GM12865 (cell line): ENCODE measurements around the gene ANKRD40.

Experiments
- DNase-seq: peaks from one replicate; pipeline ENCODE4 v3.0.0; 2010; ENCODE audit warnings: low read depth
- H3K4me3 ChIP-seq: 2 replicates; pipeline ENCODE4 v1.5.1; 2011; ENCODE audit warnings: mild to moderate bottlenecking, low read depth, low read length, control low read depth
- TF ChIP-seq, protein P1 (sequence below): IDR thresholded peaks from 2 replicates; pipeline ENCODE4 v1.5.1; 2011; ENCODE audit warnings: low read length, control low read depth, low read depth, inconsistent platforms; ENCODE audit not compliant: insufficient read depth; ENCODE audit errors: missing control alignments

Gene ANKRD40

DNA sequence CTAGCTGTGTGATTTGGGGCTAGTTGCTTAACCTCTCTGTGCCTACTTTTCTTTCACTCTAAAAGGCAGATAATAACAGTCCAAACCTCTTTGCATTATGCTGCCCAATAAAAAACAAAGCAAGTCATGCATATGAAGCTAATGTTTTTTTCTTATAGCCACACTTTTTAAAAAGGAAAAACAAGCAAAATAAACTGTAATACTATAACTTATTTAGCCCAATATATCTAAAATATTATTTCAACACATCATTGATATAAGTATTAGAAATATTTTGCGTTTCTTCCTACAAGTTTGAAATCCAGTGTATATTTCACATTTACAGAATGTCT is 22.4 kb downstream of the ANKRD40 start:
- H3K4me3 ChIP-seq, result no peak overlapping the region
- TF ChIP-seq, protein P1, sequence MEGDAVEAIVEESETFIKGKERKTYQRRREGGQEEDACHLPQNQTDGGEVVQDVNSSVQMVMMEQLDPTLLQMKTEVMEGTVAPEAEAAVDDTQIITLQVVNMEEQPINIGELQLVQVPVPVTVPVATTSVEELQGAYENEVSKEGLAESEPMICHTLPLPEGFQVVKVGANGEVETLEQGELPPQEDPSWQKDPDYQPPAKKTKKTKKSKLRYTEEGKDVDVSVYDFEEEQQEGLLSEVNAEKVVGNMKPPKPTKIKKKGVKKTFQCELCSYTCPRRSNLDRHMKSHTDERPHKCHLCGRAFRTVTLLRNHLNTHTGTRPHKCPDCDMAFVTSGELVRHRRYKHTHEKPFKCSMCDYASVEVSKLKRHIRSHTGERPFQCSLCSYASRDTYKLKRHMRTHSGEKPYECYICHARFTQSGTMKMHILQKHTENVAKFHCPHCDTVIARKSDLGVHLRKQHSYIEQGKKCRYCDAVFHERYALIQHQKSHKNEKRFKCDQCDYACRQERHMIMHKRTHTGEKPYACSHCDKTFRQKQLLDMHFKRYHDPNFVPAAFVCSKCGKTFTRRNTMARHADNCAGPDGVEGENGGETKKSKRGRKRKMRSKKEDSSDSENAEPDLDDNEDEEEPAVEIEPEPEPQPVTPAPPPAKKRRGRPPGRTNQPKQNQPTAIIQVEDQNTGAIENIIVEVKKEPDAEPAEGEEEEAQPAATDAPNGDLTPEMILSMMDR, result no peak
- no peak for DNase-seq

DNA sequence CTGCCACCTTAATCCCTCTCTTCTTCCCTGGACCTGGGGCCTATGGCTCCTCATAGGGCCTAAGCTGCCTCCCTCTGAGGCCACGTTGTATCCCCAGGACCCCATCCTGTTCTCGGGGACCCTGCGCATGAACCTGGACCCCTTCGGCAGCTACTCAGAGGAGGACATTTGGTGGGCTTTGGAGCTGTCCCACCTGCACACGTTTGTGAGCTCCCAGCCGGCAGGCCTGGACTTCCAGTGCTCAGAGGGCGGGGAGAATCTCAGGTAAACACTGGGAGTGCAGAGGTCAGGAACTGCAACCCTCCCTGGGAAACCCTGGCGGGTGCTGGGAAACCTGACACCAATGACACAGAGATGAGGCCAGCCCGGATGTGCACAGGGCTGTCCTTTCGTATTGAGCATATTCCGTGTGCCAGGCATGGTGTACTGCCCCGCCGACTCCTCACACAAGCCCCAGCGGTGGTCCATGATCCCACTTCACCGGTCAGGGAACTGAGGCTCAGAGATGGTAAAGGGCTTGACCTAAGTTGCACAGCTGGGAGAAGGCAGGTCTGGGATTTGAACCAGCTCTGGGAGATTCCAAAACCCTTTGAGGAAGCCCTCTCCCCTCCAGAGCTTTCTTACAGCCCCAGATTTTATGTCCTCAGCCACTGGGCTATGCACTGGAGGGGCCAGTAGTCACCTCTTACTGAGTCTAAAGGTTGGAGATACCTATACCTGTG is 22.9 kb downstream of the ANKRD40 start:
- TF ChIP-seq, protein P1, result no peak
- DNase-seq, result no peak
- no peak overlapping the region for H3K4me3 ChIP-seq

DNA sequence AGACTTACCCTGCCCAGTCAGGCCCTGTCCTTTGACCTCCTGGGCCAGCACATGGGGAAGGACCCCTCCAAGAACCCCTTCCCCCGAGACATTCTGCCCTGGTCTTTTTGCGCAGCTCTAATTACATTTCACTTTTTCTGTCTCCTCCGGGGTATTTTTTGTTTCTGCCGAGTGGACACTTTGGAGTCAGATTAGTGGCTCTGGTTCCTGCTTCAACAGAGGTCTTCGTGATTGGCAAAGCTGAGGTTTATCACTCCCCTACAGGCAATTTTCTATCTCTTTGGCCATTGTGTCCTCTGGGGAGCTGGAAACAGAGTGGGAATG is 23.5 kb downstream of the ANKRD40 start:
- H3K4me3 ChIP-seq, result no peak overlapping the region

DNA sequence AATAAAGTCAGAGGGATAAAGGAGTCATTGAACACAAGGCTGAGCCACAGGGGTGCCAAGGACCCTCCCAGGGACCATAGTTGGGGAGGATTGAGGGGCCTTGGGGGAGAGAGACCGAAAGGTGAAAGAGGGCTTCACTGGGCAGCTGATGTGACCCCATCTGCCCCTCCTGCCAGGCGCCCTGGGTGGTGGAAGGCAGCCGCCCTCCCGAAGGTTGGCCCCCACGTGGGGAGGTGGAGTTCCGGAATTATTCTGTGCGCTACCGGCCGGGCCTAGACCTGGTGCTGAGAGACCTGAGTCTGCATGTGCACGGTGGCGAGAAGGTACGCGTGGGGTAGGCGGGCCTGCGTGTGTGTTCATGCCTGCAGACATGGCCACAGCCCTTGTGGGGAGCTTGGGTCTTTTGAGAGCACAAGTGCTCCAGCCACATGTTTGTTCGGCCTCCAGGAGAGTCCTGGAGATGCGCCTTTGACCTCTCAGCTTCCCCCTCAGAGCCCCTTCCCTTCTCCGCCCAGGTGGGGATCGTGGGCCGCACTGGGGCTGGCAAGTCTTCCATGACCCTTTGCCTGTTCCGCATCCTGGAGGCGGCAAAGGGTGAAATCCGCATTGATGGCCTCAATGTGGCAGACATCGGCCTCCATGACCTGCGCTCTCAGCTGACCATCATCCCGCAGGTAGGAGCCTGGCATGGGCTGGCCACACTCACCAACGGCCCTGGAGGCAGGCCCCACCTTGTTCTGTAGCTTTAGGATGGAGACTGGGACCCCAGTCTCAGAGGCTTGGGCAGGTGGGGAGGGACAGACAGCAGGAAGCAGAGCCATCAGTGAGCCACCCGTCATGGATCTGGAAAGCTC is 24.1 kb downstream of the ANKRD40 start:
- TF ChIP-seq, protein P1, result no peak
- H3K4me3 ChIP-seq, result no peak overlapping the region

More for the DNA sequence above, 23.5 kb downstream of the ANKRD40 start:
- TF ChIP-seq, protein P1, result no peak
- DNase-seq, result no peak

DNA sequence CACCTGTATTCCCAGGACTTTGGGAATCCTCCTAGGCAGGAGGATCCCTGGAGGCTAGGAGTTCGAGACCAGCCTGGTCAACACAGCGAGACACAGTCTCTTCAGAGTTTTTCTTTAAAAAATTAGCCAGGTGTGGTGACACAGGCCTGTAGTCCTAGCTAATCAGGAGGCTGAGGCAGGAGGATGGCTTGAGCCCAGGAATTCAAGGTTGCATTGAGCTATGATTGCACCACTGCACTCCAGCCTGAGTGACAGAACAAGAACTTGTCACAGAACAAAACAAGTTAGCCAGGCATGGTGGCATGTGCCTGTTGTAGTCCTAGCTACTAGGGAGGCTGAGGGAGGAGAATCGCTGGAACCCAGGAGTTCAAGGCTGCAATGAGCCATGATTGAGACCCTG is 24.8 kb downstream of the ANKRD40 start:
- no peak for DNase-seq
- no peak overlapping the region for H3K4me3 ChIP-seq
- TF ChIP-seq, protein P1, result no peak

More for the DNA sequence above, 24.1 kb downstream of the ANKRD40 start:
- no peak for DNase-seq

DNA sequence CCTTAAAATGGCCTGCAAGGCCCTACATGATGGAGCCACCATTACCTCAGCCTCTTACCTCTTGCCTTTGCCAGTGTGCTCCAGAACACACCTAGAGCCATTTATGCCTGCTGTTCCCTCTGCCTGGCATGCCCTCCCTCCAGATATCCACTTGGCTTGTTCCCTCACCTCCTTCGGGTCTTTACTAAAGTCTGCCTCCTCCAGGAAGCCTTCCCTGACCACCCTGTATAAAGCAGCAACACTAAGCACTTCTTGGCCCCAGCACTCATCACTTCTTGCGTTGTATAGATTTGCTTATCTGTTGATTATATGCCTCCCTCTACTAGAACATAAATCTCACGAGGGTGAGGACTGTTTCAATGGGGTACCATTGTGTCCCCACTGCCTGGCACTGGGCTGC is 25.3 kb downstream of the ANKRD40 start:
- no peak for DNase-seq
- TF ChIP-seq, protein P1, result no peak
- no peak overlapping the region for H3K4me3 ChIP-seq
